H1 (cell line): ENCODE results near the gene MYOD1. TPM values are rescaled to one million over a fixed set of nuclear protein-coding genes. Genes with fewer than 3 reads are reported as not detected.

Experiments
- CEBPB ChIP-seq: IDR thresholded peaks from 2 replicates; pipeline ENCODE4 v1.6.1; 2012; ENCODE audit warnings: low read depth, low read length
- CHD1 ChIP-seq: IDR thresholded peaks from 2 replicates; pipeline ENCODE4 v1.6.1; 2012; ENCODE audit warnings: low read depth, low read length, improper control_type of control experiment
- NRF1 ChIP-seq: IDR thresholded peaks from 2 replicates; pipeline ENCODE4 v1.6.1; 2011; ENCODE audit warnings: mild to moderate bottlenecking, low read depth, low read length, improper control_type of control experiment
- RFX5 ChIP-seq: IDR thresholded peaks from 2 replicates; pipeline ENCODE4 v1.6.1; 2011; ENCODE audit warnings: low read depth, low read length, improper control_type of control experiment, borderline replicate concordance
- TCF12 ChIP-seq: IDR thresholded peaks from 2 replicates; pipeline ENCODE4 v1.6.1; 2011; ENCODE audit warnings: low read depth, mild to moderate bottlenecking, low read length
- USF2 ChIP-seq: IDR thresholded peaks from 2 replicates; pipeline ENCODE4 v1.6.1; 2011; ENCODE audit warnings: low read length, improper control_type of control experiment
- YY1 ChIP-seq: IDR thresholded peaks from 2 replicates; pipeline ENCODE4 v1.6.1; 2011; ENCODE audit warnings: low read depth, mild to moderate bottlenecking, low read length
- polyA plus RNA-seq, 7 experiments: library from polyadenylated mRNA; depleted of rRNA in 3 of 7; stranded (reverse) in 5 of 7; unstranded in 2 of 7; fragments of >200 nt in 5 of 7; fragments of 200-250 nt in 2 of 7; gene quantifications; 1 replicate in 5 of 7; 2 replicates in 1 of 7; 4 replicates in 1 of 7; pipeline versions ENCODE4 v1.2.1 to v1.2.3, GENCODE V29; 2011 to 2013; ENCODE audit warnings: missing spikeins in 2 of 7, mixed read lengths in 2 of 7
- total RNA-seq: library from RNA; stranded (reverse); fragmentation: NEBNext Ultra II Directional; extraction: Animal tissue kit (Norgen Biotek cat#: 25700); gene quantifications from 2 replicates; pipeline ENCODE4 v1.2.1, GENCODE V29; 2021

MYOD1 gene
- total and polyA plus RNA-seq, 2 of the 8 experiments (the other 6 are each of a cell fraction or from before 2014, with no cell fraction given): not detected

- TF ChIP-seq CEBPB: no peak
- no peak for TF ChIP-seq USF2
- TF ChIP-seq CHD1: no peak
- TF ChIP-seq YY1: no peak
- TF ChIP-seq RFX5: no peak
- TF ChIP-seq NRF1: no peak
- TF ChIP-seq TCF12: no peak
These were observed 26.4 kb upstream of the MYOD1 start (continued) for GRCh38 chr11:17692931-17693330.
